SU-DHL-6 (cell line): Measurements from ENCODE around the gene ACTL10.

Experiments
- H2AFZ ChIP-seq: fragments of 200-600 bp; sonication (generic); 2 replicates; pipeline ENCODE4 v1.6.1; 2014; ENCODE audit warnings: low read depth, mild to moderate bottlenecking, moderate library complexity, mixed read lengths, antibody characterized with exemption, low read length; ENCODE audit not compliant: severe bottlenecking
- H3F3A ChIP-seq: fragments of 200-600 bp; shearing (Covaris generic); 2 replicates; pipeline ENCODE4 v1.6.0; 2016; ENCODE audit warnings: antibody characterized with exemption, mild to moderate bottlenecking; ENCODE audit not compliant: insufficient read depth
- H3K27ac ChIP-seq: fragments of 200-600 bp; sonication (generic); 2 replicates; pipeline ENCODE4 v1.5.1; 2016; ENCODE audit warnings: low read depth, mild to moderate bottlenecking, low read length, moderate library complexity, mixed read lengths
- H3K27me3 ChIP-seq: fragments of 200-600 bp; sonication (generic), shearing (Covaris generic); 2 replicates; pipeline ENCODE4 v1.6.0; 2014; ENCODE audit warnings: mild to moderate bottlenecking, low read length
- H3K36me3 ChIP-seq: fragments of 200-600 bp; sonication (generic); 2 replicates; pipeline ENCODE4 v1.6.1; 2014; ENCODE audit warnings: mild to moderate bottlenecking, low read length, mixed read lengths
- H3K4me2 ChIP-seq: fragments of 300-600, 200-600 bp; shearing (Covaris generic), sonication (generic); 2 replicates; pipeline ENCODE4 v1.6.0; 2014; ENCODE audit warnings: low read length, low read depth, mild to moderate bottlenecking; ENCODE audit not compliant: poor library complexity, severe bottlenecking
- H3K4me3 ChIP-seq: fragments of 200-600 bp; sonication (generic); 2 replicates; pipeline ENCODE4 v1.5.1; 2014; ENCODE audit warnings: antibody characterized with exemption, low read length, mild to moderate bottlenecking, mixed read lengths; ENCODE audit not compliant: insufficient read depth, poor library complexity, severe bottlenecking
- H3K79me2 ChIP-seq: fragments of 200-600 bp; sonication (generic); 2 replicates; pipeline ENCODE4 v1.6.1; 2014; ENCODE audit warnings: mild to moderate bottlenecking, low read length, moderate library complexity; ENCODE audit not compliant: insufficient read depth
- H3K9ac ChIP-seq: fragments of 200-600 bp; sonication (generic); 2 replicates; pipeline ENCODE4 v1.7.0; 2014; ENCODE audit warnings: mild to moderate bottlenecking, low read length
- H3K9me2 ChIP-seq: fragments of 200-600 bp; sonication (generic); replicated peaks from 2 replicates; pipeline ENCODE4 v1.6.1; 2014; ENCODE audit warnings: low read length; ENCODE audit not compliant: insufficient read depth
- H3K9me3 ChIP-seq: fragments of 200-600 bp; sonication (generic); 2 replicates; pipeline ENCODE4 v1.6.1; 2014; ENCODE audit warnings: low read length, mixed read lengths; ENCODE audit not compliant: insufficient read depth
- H4K20me1 ChIP-seq: fragments of 200-600 bp; sonication (generic); 2 replicates; pipeline ENCODE4 v1.6.1; 2014; ENCODE audit warnings: low read depth, mild to moderate bottlenecking, antibody characterized with exemption, low read length, moderate library complexity, mixed read lengths
- CTCF ChIP-seq: fragments of 200-600 bp; sonication (generic); IDR thresholded peaks from one replicate; pipeline ENCODE4 v1.5.1; 2017; ENCODE audit warnings: antibody characterized with exemption, mild to moderate bottlenecking, low read length, moderate library complexity; ENCODE audit not compliant: insufficient read depth, poor library complexity, severe bottlenecking
- EZH2phosphoT487 ChIP-seq: fragments of 200-600 bp; sonication (generic), shearing (Covaris generic); conservative IDR thresholded peaks from 2 replicates; pipeline ENCODE4 v1.6.1; 2018; ENCODE audit warnings: mild to moderate bottlenecking, antibody characterized with exemption, low read length, moderate library complexity, mixed read lengths

The ACTL10 gene

DNA sequence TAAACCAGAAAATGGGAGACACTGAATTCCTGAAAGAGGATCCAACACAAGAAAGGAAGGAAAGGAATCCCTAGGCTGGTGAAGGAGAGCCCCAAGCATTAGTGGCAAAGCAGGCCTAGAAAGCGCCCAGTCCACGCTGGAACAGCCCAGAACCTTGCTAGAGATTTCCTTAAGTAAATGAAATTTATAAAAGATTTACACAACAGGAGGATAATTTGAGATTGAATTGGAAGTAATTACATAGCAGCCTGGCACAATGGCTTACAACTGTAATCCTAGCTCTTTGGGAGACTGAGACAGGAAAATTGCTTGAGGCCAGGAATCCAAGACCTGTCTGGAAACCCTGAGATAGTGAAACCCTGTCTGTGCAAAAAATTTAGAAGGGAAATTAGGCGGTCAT lies 31.4 kb upstream of the ACTL10 start:
- no peaks in the 10 kb centered on the region for H3K79me2 ChIP-seq
- H3K27me3 ChIP-seq: no peaks in the 10 kb centered on the region
- no peak overlapping the region for H3K27ac ChIP-seq
- no peak overlapping the region for H2AFZ ChIP-seq
- TF ChIP-seq CTCF: no peak
- TF ChIP-seq EZH2phosphoT487: no peak
- no peaks in the 10 kb centered on the region for H3K9me3 ChIP-seq
- no peaks in the 10 kb centered on the region for H4K20me1 ChIP-seq
- H3F3A ChIP-seq: no peaks in the 10 kb centered on the region
- H3K36me3 ChIP-seq: no peaks in the 10 kb centered on the region
- no peak overlapping the region for H3K9ac ChIP-seq
- H3K9me2 ChIP-seq: no peaks in the 10 kb centered on the region
- H3K4me3 ChIP-seq: no peak overlapping the region
- H3K4me2 ChIP-seq: no peak overlapping the region

DNA sequence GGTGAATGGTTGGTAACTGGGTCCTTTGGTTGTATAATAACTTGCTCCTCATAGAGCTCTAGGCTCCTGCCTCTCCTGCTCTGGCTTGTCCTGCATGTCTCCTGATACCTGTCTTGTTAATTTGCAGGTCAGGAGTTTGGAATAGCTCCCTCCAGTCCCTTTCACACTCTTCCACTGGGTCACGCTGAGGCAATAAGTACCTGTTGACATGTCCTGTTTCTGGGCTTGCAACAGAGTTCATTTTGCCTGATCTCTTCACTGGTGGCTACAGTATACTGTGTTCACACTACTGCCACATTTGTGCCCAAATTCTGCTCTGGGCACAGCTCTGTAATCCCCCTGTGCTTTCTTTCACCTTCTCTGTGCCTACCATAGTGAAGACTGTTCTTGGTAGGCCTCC lies 30.0 kb upstream of the ACTL10 start:
- Histone ChIP-seq H3K27me3 (no peaks in the 10 kb centered on the region), H3K9me2 (no peaks in the 10 kb centered on the region), H3K9ac (no peak overlapping the region), H3K36me3 (no peaks in the 10 kb centered on the region), H3K9me3 (no peaks in the 10 kb centered on the region), H2AFZ (no peak overlapping the region), H3F3A (no peaks in the 10 kb centered on the region), H3K4me3 (no peak overlapping the region), H3K79me2 (no peaks in the 10 kb centered on the region), H4K20me1 (no peaks in the 10 kb centered on the region), H3K27ac (no peak overlapping the region), H3K4me2 (no peak overlapping the region)
- TF ChIP-seq CTCF: no peak

DNA sequence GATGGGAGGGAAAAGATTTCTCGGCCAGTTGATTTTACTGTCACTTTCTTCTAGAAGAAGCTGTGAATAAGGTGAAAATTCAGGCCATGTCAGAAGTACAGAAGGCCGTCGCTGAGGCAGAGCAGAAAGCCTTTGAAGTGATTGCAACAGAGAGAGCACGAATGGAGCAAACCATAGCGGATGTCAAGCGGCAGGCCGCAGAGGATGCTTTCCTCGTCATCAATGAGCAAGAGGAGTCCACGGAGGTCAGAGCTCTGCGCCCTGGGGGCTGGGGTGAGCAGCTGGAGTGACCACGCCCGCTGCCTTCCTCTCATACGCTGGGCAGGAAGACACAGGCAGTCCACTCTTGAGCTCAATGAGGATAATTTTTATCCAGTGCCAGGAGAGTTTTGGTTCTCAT lies 26.5 kb upstream of the ACTL10 start:
- H3K4me2 ChIP-seq: no peak overlapping the region
- no peak overlapping the region for H3K9ac ChIP-seq
- TF ChIP-seq EZH2phosphoT487 (no peak), CTCF (no peak)
- H3K27ac ChIP-seq: no peak overlapping the region
- no peak overlapping the region for H2AFZ ChIP-seq
- H3K27me3 ChIP-seq: no peaks in the 10 kb centered on the region
- no peaks in the 10 kb centered on the region for H4K20me1 ChIP-seq
- no peak overlapping the region for H3K4me3 ChIP-seq
- H3K79me2 ChIP-seq: no peaks in the 10 kb centered on the region
- no peaks in the 10 kb centered on the region for H3K9me3 ChIP-seq
- no peaks in the 10 kb centered on the region for H3K36me3 ChIP-seq
- no peaks in the 10 kb centered on the region for H3F3A ChIP-seq
- H3K9me2 ChIP-seq: no peaks in the 10 kb centered on the region
